ENCODE results near the gene CEP162. TPM values are rescaled to one million over a fixed set of nuclear protein-coding genes. Genes with fewer than 3 reads are reported as not detected.
"Not testable (repeated sequence)": the region's sequence is repeated elsewhere in the genome, so short reads cannot be mapped to it uniquely, and the experiment has no call there.

The CEP162 gene
- total and polyA plus RNA-seq, 2 experiments from 2014 or later: 2.9 to 3.0 TPM

- no peak overlapping the region for H2AFZ ChIP-seq
- no peaks in the 10 kb centered on the region for H3K9me3 ChIP-seq (ENCODE audit: low read depth)
- no peak overlapping the region for H3K27ac ChIP-seq
- no peaks in the 10 kb centered on the region for H3K9me2 ChIP-seq (ENCODE audit: insufficient read depth)
- no peak overlapping the region for H3K9ac ChIP-seq
- no peak overlapping the region for H3K4me2 ChIP-seq (ENCODE audit: unreplicated experiment)
- 90 to 92% methylated on average over 5 of the region's 5 CpGs for WGBS, 2 experiments (ENCODE audit: low coverage in 1 of 2, low lambda C conversion rate in 2 of 2, missing lambda C conversion rate in 2 of 2)
- H3K79me2 ChIP-seq (ENCODE audit: insufficient read depth): no peaks in the 10 kb centered on the region
- no peaks in the 10 kb centered on the region for H3K4me1 ChIP-seq (ENCODE audit: insufficient read depth)
- no peak overlapping the region for H3K4me3 ChIP-seq
- H3K36me3 ChIP-seq (ENCODE audit: low read depth): no peaks in the 10 kb centered on the region
- in situ Hi-C loops (cut with MboI): no loop called here
- TF ChIP-seq EZH2 (IDR thresholded peaks at IDR 0.05; ENCODE audit: insufficient read depth, poor library complexity, severe bottlenecking): no peak
- TF ChIP-seq EZH2phosphoT487 (IDR thresholded peaks at IDR 0.05; ENCODE audit: insufficient read depth, low read depth): no peak
- no peaks in the 10 kb centered on the region for H3K27me3 ChIP-seq (replicated peaks; ENCODE audit: insufficient read depth)
- no peak for DNase-seq
- no peaks in the 10 kb centered on the region for H4K20me1 ChIP-seq (ENCODE audit: insufficient read depth)
- H3F3A ChIP-seq (ENCODE audit: insufficient read depth): no peaks in the 10 kb centered on the region
Measured at GRCh38 chr6:84135291-84135690, 92.2 kb downstream of the CEP162 start.

GRCh38 chr6:84133385-84133784 lies 94.1 kb downstream of the CEP162 start:
- H3K79me2 ChIP-seq (ENCODE audit: insufficient read depth); H3K36me3 ChIP-seq (ENCODE audit: low read depth); H4K20me1 ChIP-seq (ENCODE audit: insufficient read depth); H3K4me1 ChIP-seq (ENCODE audit: insufficient read depth); H3K27me3 ChIP-seq (replicated peaks; ENCODE audit: insufficient read depth); DNase-seq; H2AFZ ChIP-seq; H3F3A ChIP-seq (ENCODE audit: insufficient read depth); H3K9ac ChIP-seq; H3K4me3 ChIP-seq; H3K9me2 ChIP-seq (ENCODE audit: insufficient read depth); H3K9me3 ChIP-seq (ENCODE audit: low read depth); H3K4me2 ChIP-seq (ENCODE audit: unreplicated experiment); H3K27ac ChIP-seq; in situ Hi-C loops (cut with MboI): not testable (repeated sequence)
- WGBS, 2 experiments (ENCODE audit: low coverage in 1 of 2, low lambda C conversion rate in 2 of 2, missing lambda C conversion rate in 2 of 2): 97 to 99% methylated on average over 9 of the region's 9 CpGs

GRCh38 chr6:84129588-84129987 lies 97.9 kb downstream of the CEP162 start:
- H4K20me1 ChIP-seq (ENCODE audit: insufficient read depth); H3K9me2 ChIP-seq (ENCODE audit: insufficient read depth); in situ Hi-C loops (cut with MboI); H3K4me2 ChIP-seq (ENCODE audit: unreplicated experiment); H3F3A ChIP-seq (ENCODE audit: insufficient read depth); H3K79me2 ChIP-seq (ENCODE audit: insufficient read depth); H3K4me1 ChIP-seq (ENCODE audit: insufficient read depth); H3K36me3 ChIP-seq (ENCODE audit: low read depth); H3K9me3 ChIP-seq (ENCODE audit: low read depth); H3K4me3 ChIP-seq; DNase-seq; H2AFZ ChIP-seq; H3K27me3 ChIP-seq (replicated peaks; ENCODE audit: insufficient read depth); H3K9ac ChIP-seq; H3K27ac ChIP-seq: not testable (repeated sequence)
- WGBS, 2 experiments (ENCODE audit: low coverage in 1 of 2, low lambda C conversion rate in 2 of 2, missing lambda C conversion rate in 2 of 2): 92 to 97% methylated on average over 1 of the region's 1 CpG

- H3K4me3 ChIP-seq: no peak overlapping the region
- no peak overlapping the region for H2AFZ ChIP-seq
- no peaks in the 10 kb centered on the region for H3K27me3 ChIP-seq (replicated peaks; ENCODE audit: insufficient read depth)
- H3F3A ChIP-seq (ENCODE audit: insufficient read depth): no peaks in the 10 kb centered on the region
- DNase-seq: no peak
- H3K9me3 ChIP-seq (ENCODE audit: low read depth): no peaks in the 10 kb centered on the region
- H3K9me2 ChIP-seq (ENCODE audit: insufficient read depth): no peaks in the 10 kb centered on the region
- no peak overlapping the region for H3K27ac ChIP-seq
- H4K20me1 ChIP-seq (ENCODE audit: insufficient read depth): no peaks in the 10 kb centered on the region
- H3K4me1 ChIP-seq (ENCODE audit: insufficient read depth): no peaks in the 10 kb centered on the region
- H3K36me3 ChIP-seq (ENCODE audit: low read depth): no peaks in the 10 kb centered on the region
- no peaks in the 10 kb centered on the region for H3K79me2 ChIP-seq (ENCODE audit: insufficient read depth)
- WGBS, 2 experiments (ENCODE audit: low coverage in 1 of 2, low lambda C conversion rate in 2 of 2, missing lambda C conversion rate in 2 of 2): 98% methylated on average over 2 of the region's 2 CpGs
- in situ Hi-C loops (cut with MboI): no loop called here
- TF ChIP-seq EZH2 (IDR thresholded peaks at IDR 0.05; ENCODE audit: insufficient read depth, poor library complexity, severe bottlenecking): no peak
- no peak for TF ChIP-seq EZH2phosphoT487 (IDR thresholded peaks at IDR 0.05; ENCODE audit: insufficient read depth, low read depth)
- no peak overlapping the region for H3K9ac ChIP-seq
- H3K4me2 ChIP-seq (ENCODE audit: unreplicated experiment): no peak overlapping the region
Measured at GRCh38 chr6:84123186-84123585, 104.3 kb downstream of the CEP162 start.

GRCh38 chr6:84119277-84119676 lies 108.2 kb downstream of the CEP162 start:
- no peaks in the 10 kb centered on the region for H4K20me1 ChIP-seq (ENCODE audit: insufficient read depth)
- no peak for DNase-seq
- no peaks in the 10 kb centered on the region for H3F3A ChIP-seq (ENCODE audit: insufficient read depth)
- H3K4me1 ChIP-seq (ENCODE audit: insufficient read depth): no peaks in the 10 kb centered on the region
- no peaks in the 10 kb centered on the region for H3K27me3 ChIP-seq (replicated peaks; ENCODE audit: insufficient read depth)
- H3K79me2 ChIP-seq (ENCODE audit: insufficient read depth): no peaks in the 10 kb centered on the region
- H3K36me3 ChIP-seq (ENCODE audit: low read depth): no peaks in the 10 kb centered on the region
- no peaks in the 10 kb centered on the region for H3K9me3 ChIP-seq (ENCODE audit: low read depth)
- no peak overlapping the region for H2AFZ ChIP-seq
- no peak overlapping the region for H3K4me3 ChIP-seq
- in situ Hi-C loops (cut with MboI): no loop called here
- no peak overlapping the region for H3K4me2 ChIP-seq (ENCODE audit: unreplicated experiment)
- H3K27ac ChIP-seq: no peak overlapping the region
- TF ChIP-seq EZH2phosphoT487 (IDR thresholded peaks at IDR 0.05; ENCODE audit: insufficient read depth, low read depth) (no peak), EZH2 (IDR thresholded peaks at IDR 0.05; ENCODE audit: insufficient read depth, poor library complexity, severe bottlenecking) (no peak)
- no peak overlapping the region for H3K9ac ChIP-seq
- H3K9me2 ChIP-seq (ENCODE audit: insufficient read depth): no peaks in the 10 kb centered on the region

All from GM23248 (cell line).